CD14-positive monocyte (primary cell): ENCODE results near the gene CHIA. TPM values are rescaled to one million over a fixed set of nuclear protein-coding genes. Genes with fewer than 3 reads are reported as not detected.

ENCODE experiments used
- DNase-seq, 3 donors: peaks; one replicate each; pipeline ENCODE4 v3.0.0-alpha.2; 2011 to 2022
- H2AFZ ChIP-seq: 2 replicates; pipeline ENCODE4 v1.6.0; 2012; ENCODE audit warnings: mild to moderate bottlenecking, low read depth, low read length, inconsistent platforms; ENCODE audit not compliant: insufficient read depth, poor library complexity, severe bottlenecking
- H3K27ac ChIP-seq, 2 donors: 1 replicate in 1 of 2; 2 replicates in 1 of 2; pipeline ENCODE4 v1.5.1; 2012 to 2013; ENCODE audit warnings: low read length in 2 of 2, control low read depth in 1 of 2, inconsistent platforms in 1 of 2, low read depth in 1 of 2, mild to moderate bottlenecking in 1 of 2
- H3K27me3 ChIP-seq, 2 donors: one replicate each; pipeline versions ENCODE4 v1.6.0 to v1.6.1; 2011 to 2013; ENCODE audit warnings: low read length in 2 of 2; ENCODE audit not compliant: control insufficient read depth in 2 of 2, insufficient read depth in 2 of 2
- H3K36me3 ChIP-seq, 2 donors: replicated peaks in 1 of 2; 1 replicate in 1 of 2; 2 replicates in 1 of 2; pipeline versions ENCODE4 v1.5.1 to v1.6.1; 2012 to 2013; ENCODE audit warnings: low read length in 2 of 2, control low read depth in 1 of 2, inconsistent platforms in 1 of 2, mild to moderate bottlenecking in 1 of 2; ENCODE audit not compliant: insufficient read depth in 2 of 2, control insufficient read depth in 1 of 2
- H3K4me1 ChIP-seq, 2 donors: 1 replicate in 1 of 2; 2 replicates in 1 of 2; pipeline versions ENCODE4 v1.5.1 to v1.6.1; 2012 to 2013; ENCODE audit warnings: low read length in 2 of 2, control low read depth in 1 of 2, inconsistent platforms in 1 of 2, mild to moderate bottlenecking in 1 of 2, moderate library complexity in 1 of 2; ENCODE audit not compliant: insufficient read depth in 2 of 2, control insufficient read depth in 1 of 2
- H3K4me2 ChIP-seq: replicated peaks from 2 replicates; pipeline ENCODE3; 2012; ENCODE audit warnings: low read length, moderate library complexity, mild to moderate bottlenecking; ENCODE audit not compliant: poor library complexity, severe bottlenecking; ENCODE audit errors: extremely low read depth
- H3K4me3 ChIP-seq, 3 experiments: fragments of 200-600 bp in 1 of 3; sonication (generic) in 1 of 3; replicated peaks in 1 of 3; 1 replicate in 2 of 3; 2 replicates in 1 of 3; pipeline ENCODE4 v1.5.1; 2011 to 2013; ENCODE audit warnings: low read length in 3 of 3, mild to moderate bottlenecking in 3 of 3, control low read depth in 2 of 3, low read depth in 2 of 3, inconsistent platforms in 1 of 3, moderate library complexity in 1 of 3
- H3K79me2 ChIP-seq: 2 replicates; pipeline ENCODE4 v1.6.0; 2012; ENCODE audit warnings: mild to moderate bottlenecking, control low read depth, inconsistent platforms, low read length, moderate library complexity; ENCODE audit not compliant: insufficient read depth
- H3K9ac ChIP-seq: 2 replicates; pipeline ENCODE4 v1.6.0; 2017; ENCODE audit warnings: low read length, mild to moderate bottlenecking; ENCODE audit not compliant: insufficient read depth, poor library complexity, severe bottlenecking
- H3K9me3 ChIP-seq, 2 donors: replicated peaks in 1 of 2; 1 replicate in 1 of 2; 2 replicates in 1 of 2; pipeline versions ENCODE4 v1.5.1 to v1.6.1; 2012 to 2013; ENCODE audit warnings: low read length in 2 of 2, control low read depth in 1 of 2; ENCODE audit not compliant: control insufficient read depth in 1 of 2, insufficient read depth in 1 of 2
- H4K20me1 ChIP-seq: 2 replicates; pipeline ENCODE4 v1.6.0; 2012; ENCODE audit warnings: mild to moderate bottlenecking, low read length, control low read depth, moderate library complexity; ENCODE audit not compliant: insufficient read depth
- H3K27ac Mint-ChIP-seq, 7 donors: one replicate each; pipeline ENCODE4 v1.8.0; 2020; ENCODE audit warnings: mild to moderate bottlenecking in 7 of 7, mixed read lengths in 7 of 7, moderate library complexity in 6 of 7, inconsistent platforms in 2 of 7
- H3K27me3 Mint-ChIP-seq, 3 donors: one replicate each; pipeline ENCODE4 v1.8.0; 2021 to 2022; ENCODE audit warnings: low read depth in 3 of 3, mild to moderate bottlenecking in 3 of 3, mixed read lengths in 3 of 3, moderate library complexity in 3 of 3, inconsistent platforms in 1 of 3
- H3K36me3 Mint-ChIP-seq, 2 donors: one replicate each; pipeline ENCODE4 v1.8.0; 2020; ENCODE audit warnings: mixed read lengths in 2 of 2, inconsistent platforms in 1 of 2, mild to moderate bottlenecking in 1 of 2
- H3K4me1 Mint-ChIP-seq: one replicate; pipeline ENCODE4 v1.8.0; 2020; ENCODE audit warnings: mild to moderate bottlenecking, mixed read lengths
- H3K4me3 Mint-ChIP-seq, 2 donors: one replicate each; pipeline ENCODE4 v1.8.0; 2020; ENCODE audit warnings: mild to moderate bottlenecking in 2 of 2, mixed read lengths in 2 of 2, moderate library complexity in 1 of 2
- H3K9me3 Mint-ChIP-seq, 7 donors: one replicate each; pipeline ENCODE4 v1.8.0; 2020 to 2022; ENCODE audit warnings: mixed read lengths in 7 of 7, mild to moderate bottlenecking in 6 of 7, moderate library complexity in 6 of 7, inconsistent platforms in 2 of 7
- WGBS: methylation state at CpG from one replicate; pipeline ENCODE4 v1.1.5; 2013; ENCODE audit warnings: missing lambda C conversion rate; ENCODE audit not compliant: insufficient coverage; 5-methylcytosine and 5-hydroxymethylcytosine counted together
- intact Hi-C, 2 donors: fragments of 100-400 bp; cut with micrococcal nuclease; formaldehyde crosslinking; loops; one replicate each; pipeline versions ENCODE4 v1.15.0 to v1.15.1; 2023
- polyA minus RNA-seq: library from RNA; depleted of rRNA, polyadenylated mRNA; stranded (reverse); fragments of >200 nt; gene quantifications from 2 replicates; pipeline ENCODE4 v1.2.3, GENCODE V29; 2012
- polyA plus RNA-seq, 3 donors: library from polyadenylated mRNA; depleted of rRNA in 1 of 3; unstranded in 2 of 3; stranded (reverse) in 1 of 3; fragments of 300-500 nt in 2 of 3; fragments of >200 nt in 1 of 3; fragmentation: Illumina TruSeq in 2 of 3; gene quantifications; 1 replicate in 2 of 3; 2 replicates in 1 of 3; pipeline ENCODE4 v1.2.3, GENCODE V29; 2012 to 2021
- total RNA-seq, 12 experiments: library from RNA in 1 of 12; stranded (reverse) in 1 of 12; fragments of 120-200 nt in 1 of 12; gene quantifications; one replicate each; pipeline ENCODE4 v1.2.4 and lab custom pipeline; 2013 to 2026; ENCODE audit warnings: mixed read lengths in 6 of 12, inconsistent platforms in 1 of 12
- TF ChIP-seq, protein P1 (sequence below): fragments of 200-600 bp; IDR thresholded peaks from one replicate; pipeline ENCODE4 v1.8.0; 2022; ENCODE audit warnings: antibody characterized with exemption, mild to moderate bottlenecking

The CHIA gene
- total RNA-seq (2013): not detected
- polyA plus RNA-seq (not detected), polyA minus RNA-seq (not detected in 2 replicates), total RNA-seq (lab: John Stamatoyannopoulos, UW) (0 to 2.8 (median 0.07) reads per million in 11 experiments)

- Histone ChIP-seq H3K4me3 (no peak within 1 kb of the TSS), H3K27me3 (peaks cover 0 to 4% of the 10 kb centered on the region in 2 donors), H3K9ac (no peak within 1 kb of the TSS), H4K20me1 (no peaks in the 10 kb centered on the region), H3K36me3 (no peaks in the 10 kb centered on the region), H3K9me3 (no peaks in the 10 kb centered on the region), H3K4me2 (no peak within 1 kb of the TSS), H3K79me2 (no peaks in the 10 kb centered on the region), H3K4me1 (no peaks in the 10 kb centered on the region), H2AFZ (no peak within 1 kb of the TSS), H3K27ac (no peak within 1 kb of the TSS)
- TF ChIP-seq, protein P1, sequence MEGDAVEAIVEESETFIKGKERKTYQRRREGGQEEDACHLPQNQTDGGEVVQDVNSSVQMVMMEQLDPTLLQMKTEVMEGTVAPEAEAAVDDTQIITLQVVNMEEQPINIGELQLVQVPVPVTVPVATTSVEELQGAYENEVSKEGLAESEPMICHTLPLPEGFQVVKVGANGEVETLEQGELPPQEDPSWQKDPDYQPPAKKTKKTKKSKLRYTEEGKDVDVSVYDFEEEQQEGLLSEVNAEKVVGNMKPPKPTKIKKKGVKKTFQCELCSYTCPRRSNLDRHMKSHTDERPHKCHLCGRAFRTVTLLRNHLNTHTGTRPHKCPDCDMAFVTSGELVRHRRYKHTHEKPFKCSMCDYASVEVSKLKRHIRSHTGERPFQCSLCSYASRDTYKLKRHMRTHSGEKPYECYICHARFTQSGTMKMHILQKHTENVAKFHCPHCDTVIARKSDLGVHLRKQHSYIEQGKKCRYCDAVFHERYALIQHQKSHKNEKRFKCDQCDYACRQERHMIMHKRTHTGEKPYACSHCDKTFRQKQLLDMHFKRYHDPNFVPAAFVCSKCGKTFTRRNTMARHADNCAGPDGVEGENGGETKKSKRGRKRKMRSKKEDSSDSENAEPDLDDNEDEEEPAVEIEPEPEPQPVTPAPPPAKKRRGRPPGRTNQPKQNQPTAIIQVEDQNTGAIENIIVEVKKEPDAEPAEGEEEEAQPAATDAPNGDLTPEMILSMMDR: no peak
- H3K4me3 Mint-ChIP-seq: no peak within 1 kb of the TSS
- 83% methylated on average over 1 of the region's 7 CpGs for WGBS
- H3K4me1 Mint-ChIP-seq: no peaks in the 10 kb centered on the region
- DNase-seq: no peak
- no peak within 1 kb of the TSS for H3K27ac Mint-ChIP-seq
- peaks cover 0 to 6% (median 0%) of the 10 kb centered on the region in 7 donors for H3K9me3 Mint-ChIP-seq
- intact Hi-C loops: no loop called here
- no peaks in the 10 kb centered on the region for H3K36me3 Mint-ChIP-seq
- H3K27me3 Mint-ChIP-seq: peaks cover 0 to 3% (median 2%) of the 10 kb centered on the region in 3 donors
Observed at GRCh38 chr1:111290630-111291029, at the start of gene CHIA. Gene CHIA (plus strand): TSS chr1:111290851. CDS start chr1:111310468, 19,617 bp downstream.

DNA sequence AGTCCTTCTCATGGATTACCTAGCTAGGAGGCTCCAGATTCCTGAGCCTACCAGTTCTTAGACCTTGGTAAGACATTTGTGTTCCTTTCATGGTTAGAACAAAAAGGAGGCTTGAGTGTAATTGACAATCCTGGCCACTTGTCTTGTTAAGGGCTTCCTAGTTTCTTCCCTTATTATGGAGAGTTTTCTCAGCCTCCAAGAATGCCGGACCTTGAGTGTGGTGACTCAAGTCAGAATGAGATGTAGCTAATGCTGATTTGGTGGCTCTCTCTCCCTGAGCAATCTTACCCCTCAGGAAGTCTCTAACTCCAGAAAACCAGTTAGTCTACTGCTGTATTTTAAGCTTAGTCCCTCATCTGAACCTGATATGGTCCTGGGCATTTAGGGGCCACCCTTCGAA lies 48.9 kb upstream of the CHIA start:
- Histone ChIP-seq H3K4me2 (no peak overlapping the region), H3K4me3 (no peak overlapping the region), H3K36me3 (no peaks in the 10 kb centered on the region), H4K20me1 (no peaks in the 10 kb centered on the region), H3K27me3 (peaks cover 0 to 2% of the 10 kb centered on the region in 2 donors), H2AFZ (no peak overlapping the region), H3K9ac (no peak overlapping the region), H3K27ac (no peak overlapping the region), H3K79me2 (no peaks in the 10 kb centered on the region), H3K4me1 (no peaks in the 10 kb centered on the region), H3K9me3 (no peaks in the 10 kb centered on the region)
- H3K27ac Mint-ChIP-seq: no peak overlapping the region
- peaks cover 2 to 9% (median 4%) of the 10 kb centered on the region in 3 donors for H3K27me3 Mint-ChIP-seq
- intact Hi-C loops: no loop called here
- H3K4me1 Mint-ChIP-seq: no peaks in the 10 kb centered on the region
- H3K36me3 Mint-ChIP-seq: no peaks in the 10 kb centered on the region
- TF ChIP-seq, protein P1: no peak
- 80% methylated on average over 1 of the region's 2 CpGs for WGBS
- DNase-seq: no peak
- H3K9me3 Mint-ChIP-seq: peaks cover 0 to 3% (median 0%) of the 10 kb centered on the region in 7 donors
- no peak overlapping the region for H3K4me3 Mint-ChIP-seq
